ENCODE measurements around the gene ADAMTSL2. TPM values are rescaled to one million over a fixed set of nuclear protein-coding genes. Genes with fewer than 3 reads are reported as not detected.

ADAMTSL2 gene
- total RNA-seq, 1 donor from 2014 or later = 0.15 TPM

GRCh38 chr9:133492061-133493021 lies 42.2 kb upstream of the ADAMTSL2 start:
- no peak overlapping the region for H3K4me3 Mint-ChIP-seq (ENCODE audit: unreplicated experiment)
- H3K27me3 Mint-ChIP-seq (ENCODE audit: low read depth) = peaks cover 6% of the 10 kb centered on the region
- no peaks in the 10 kb centered on the region for H3K9me3 Mint-ChIP-seq (ENCODE audit: low read depth)
- H3K27ac Mint-ChIP-seq (ENCODE audit: unreplicated experiment) = peak overlapping the region; percentile 90
- no peak for DNase-seq (ENCODE audit: low spot score)
- peaks cover 28% of the 10 kb centered on the region for H3K4me1 Mint-ChIP-seq (ENCODE audit: low read depth)
- no peaks in the 10 kb centered on the region for H3K36me3 Mint-ChIP-seq (ENCODE audit: low read depth)
- peak; percentile 11 for TF ChIP-seq CTCF (IDR thresholded peaks at IDR 0.05)

- Mint-ChIP-seq H3K9me3 (ENCODE audit: low read depth) (no peaks in the 10 kb centered on the region), H3K27me3 (ENCODE audit: low read depth) (peaks cover 13% of the 10 kb centered on the region), H3K4me3 (ENCODE audit: unreplicated experiment) (no peak overlapping the region), H3K36me3 (ENCODE audit: low read depth) (no peaks in the 10 kb centered on the region), H3K27ac (ENCODE audit: unreplicated experiment) (no peak overlapping the region), H3K4me1 (ENCODE audit: low read depth) (peaks cover 28% of the 10 kb centered on the region)
- DNase-seq (ENCODE audit: low spot score) = no peak
- TF ChIP-seq CTCF (IDR thresholded peaks at IDR 0.05) = no peak
Observed at GRCh38 chr9:133493428-133493827, 41.1 kb upstream of the ADAMTSL2 start.

GRCh38 chr9:133493845-133494540 lies 40.5 kb upstream of the ADAMTSL2 start:
- no peak for DNase-seq (ENCODE audit: low spot score)
- Mint-ChIP-seq H3K4me3 (ENCODE audit: unreplicated experiment) (no peak overlapping the region), H3K27ac (ENCODE audit: unreplicated experiment) (no peak overlapping the region), H3K4me1 (ENCODE audit: low read depth) (peaks cover 26% of the 10 kb centered on the region), H3K27me3 (ENCODE audit: low read depth) (peaks cover 17% of the 10 kb centered on the region), H3K9me3 (ENCODE audit: low read depth) (no peaks in the 10 kb centered on the region), H3K36me3 (ENCODE audit: low read depth) (no peaks in the 10 kb centered on the region)
- TF ChIP-seq CTCF (IDR thresholded peaks at IDR 0.05) = no peak

GRCh38 chr9:133494636-133495326 lies 39.7 kb upstream of the ADAMTSL2 start:
- Mint-ChIP-seq H3K36me3 (ENCODE audit: low read depth) (no peaks in the 10 kb centered on the region), H3K4me1 (ENCODE audit: low read depth) (peaks cover 19% of the 10 kb centered on the region), H3K4me3 (ENCODE audit: unreplicated experiment) (no peak overlapping the region), H3K27ac (ENCODE audit: unreplicated experiment) (no peak overlapping the region), H3K27me3 (ENCODE audit: low read depth) (peaks cover 17% of the 10 kb centered on the region), H3K9me3 (ENCODE audit: low read depth) (no peaks in the 10 kb centered on the region)
- no peak for TF ChIP-seq CTCF (IDR thresholded peaks at IDR 0.05)
- no peak for DNase-seq (ENCODE audit: low spot score)
